SK-N-SH (cell line): ENCODE data around the gene COQ8B.

Experiments used
- NFIC ChIP-seq: IDR thresholded peaks from 2 replicates; pipeline ENCODE4 v1.4.0; 2012; ENCODE audit warnings: borderline replicate concordance
- POLR2AphosphoS5 ChIP-seq: IDR thresholded peaks from 2 replicates; pipeline ENCODE4 v1.6.1; 2012; ENCODE audit warnings: low read depth, low read length
- TAF1 ChIP-seq: IDR thresholded peaks from 2 replicates; pipeline ENCODE4 v1.6.1; 2012; ENCODE audit warnings: low read depth, mild to moderate bottlenecking, low read length, moderate library complexity, borderline replicate concordance

DNA sequence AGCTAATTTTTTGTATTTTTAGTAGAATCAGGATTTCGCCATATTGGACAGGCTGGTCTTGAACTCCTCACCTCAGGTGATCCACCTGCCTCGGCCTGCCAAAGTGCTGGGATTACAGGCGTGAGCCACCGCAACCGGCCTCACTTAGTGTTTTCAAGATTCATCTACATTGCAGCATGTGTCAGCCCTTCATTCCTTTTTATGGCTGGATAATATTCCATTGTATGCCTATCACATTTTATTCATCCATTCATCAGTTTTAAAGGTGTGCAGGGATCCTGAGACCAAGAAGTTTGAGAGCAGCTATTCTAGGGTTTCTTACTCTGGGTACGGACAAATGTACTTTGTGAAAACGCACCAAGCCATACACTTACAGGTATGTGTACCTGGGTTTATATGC, 9.1 kb downstream of the COQ8B start:
- TF ChIP-seq POLR2AphosphoS5 (no peak), TAF1 (no peak), NFIC (no peak)
